HEK293 (cell line): Measurements from ENCODE around the gene SYCP2.

Experiments
- FEZF1 ChIP-seq: fragments of 450-650 bp; formaldehyde crosslinking; IDR thresholded peaks from 2 replicates; pipeline ENCODE4 v1.5.1; 2016; ENCODE audit warnings: missing biosample characterization, missing genetic modification characterization
- GLI2 ChIP-seq: fragments of 450-650 bp; formaldehyde crosslinking; IDR thresholded peaks from 2 replicates; pipeline ENCODE4; 2017; ENCODE audit warnings: missing biosample characterization, missing genetic modification characterization, low read depth, borderline replicate concordance
- GLI4 ChIP-seq: fragments of 450-650 bp; formaldehyde crosslinking; IDR thresholded peaks from 2 replicates; pipeline ENCODE4 v1.5.1; 2016; ENCODE audit warnings: missing biosample characterization, missing genetic modification characterization
- MZF1 ChIP-seq: fragments of 450-650 bp; formaldehyde crosslinking; IDR thresholded peaks from 2 replicates; pipeline ENCODE4 v1.5.1; 2017; ENCODE audit warnings: missing biosample characterization, missing genetic modification characterization, borderline replicate concordance
- OVOL3 ChIP-seq: fragments of 450-650 bp; formaldehyde crosslinking; IDR thresholded peaks from 2 replicates; pipeline ENCODE4 v1.5.1; 2016; ENCODE audit warnings: missing biosample characterization, missing genetic modification characterization
- ZBTB1 ChIP-seq: fragments of 450-650 bp; formaldehyde crosslinking; IDR thresholded peaks from 2 replicates; pipeline ENCODE4 v1.5.1; 2016; ENCODE audit warnings: missing biosample characterization, missing genetic modification characterization
- ZBTB17 ChIP-seq: fragments of 450-650 bp; formaldehyde crosslinking; IDR thresholded peaks from 2 replicates; pipeline ENCODE4 v1.5.1; 2016; ENCODE audit warnings: missing biosample characterization, missing genetic modification characterization
- ZBTB21 ChIP-seq: fragments of 450-650 bp; formaldehyde crosslinking; IDR thresholded peaks from 2 replicates; pipeline ENCODE4 v1.5.1; 2017; ENCODE audit warnings: missing biosample characterization, missing genetic modification characterization
- ZIC2 ChIP-seq: fragments of 450-650 bp; formaldehyde crosslinking; IDR thresholded peaks from 2 replicates; pipeline ENCODE4 v1.5.1; 2016; ENCODE audit warnings: missing biosample characterization, missing genetic modification characterization
- ZNF239 ChIP-seq: fragments of 450-650 bp; formaldehyde crosslinking; IDR thresholded peaks from 2 replicates; pipeline ENCODE4 v1.5.1; 2016; ENCODE audit warnings: missing biosample characterization, missing genetic modification characterization
- ZNF274 ChIP-seq, 2 experiments: fragments of 200-500 bp in 1 of 2; fragments of 450-650 bp in 1 of 2; sonication (Bioruptor generic) in 1 of 2; formaldehyde crosslinking in 1 of 2; IDR thresholded peaks; 2 replicates each; pipeline versions ENCODE4 v1.5.1 to v1.6.1; 2014 to 2016; ENCODE audit warnings: borderline replicate concordance in 1 of 2, inconsistent platforms in 1 of 2, low read length in 1 of 2, missing biosample characterization in 1 of 2, missing genetic modification characterization in 1 of 2
- ZNF394 ChIP-seq: fragments of 450-650 bp; formaldehyde crosslinking; IDR thresholded peaks from 2 replicates; pipeline ENCODE4 v1.5.1; 2016; ENCODE audit warnings: missing biosample characterization, missing genetic modification characterization, mild to moderate bottlenecking, moderate library complexity, borderline replicate concordance
- ZNF416 ChIP-seq: fragments of 450-650 bp; formaldehyde crosslinking; IDR thresholded peaks from 2 replicates; pipeline ENCODE4 v1.5.1; 2016; ENCODE audit warnings: missing biosample characterization, missing genetic modification characterization
- ZNF423 ChIP-seq: fragments of 450-650 bp; formaldehyde crosslinking; IDR thresholded peaks from 2 replicates; pipeline ENCODE4 v1.5.1; 2016; ENCODE audit warnings: missing biosample characterization, missing genetic modification characterization
- ZNF433 ChIP-seq: fragments of 450-650 bp; formaldehyde crosslinking; IDR thresholded peaks from 2 replicates; pipeline ENCODE4 v1.5.1; 2016; ENCODE audit warnings: missing biosample characterization, missing genetic modification characterization, low read depth
- ZNF510 ChIP-seq: fragments of 450-650 bp; formaldehyde crosslinking; IDR thresholded peaks from 2 replicates; pipeline ENCODE4 v1.5.1; 2018; ENCODE audit warnings: mild to moderate bottlenecking, missing genetic modification characterization, missing biosample characterization; ENCODE audit not compliant: insufficient replicate concordance
- ZNF571 ChIP-seq: fragments of 450-650 bp; formaldehyde crosslinking; IDR thresholded peaks from 2 replicates; pipeline ENCODE4 v1.5.0; 2017; ENCODE audit warnings: missing biosample characterization, missing genetic modification characterization
- ZNF596 ChIP-seq: fragments of 450-650 bp; IDR thresholded peaks from 2 replicates; pipeline ENCODE4 v1.5.0; 2018; ENCODE audit warnings: missing biosample characterization, mild to moderate bottlenecking, missing genetic modification characterization, moderate library complexity
- ZNF629 ChIP-seq: fragments of 450-650 bp; formaldehyde crosslinking; IDR thresholded peaks from 2 replicates; pipeline ENCODE4 v1.5.1; 2017; ENCODE audit warnings: missing biosample characterization, missing genetic modification characterization
- ZNF768 ChIP-seq: fragments of 450-650 bp; formaldehyde crosslinking; IDR thresholded peaks from 2 replicates; pipeline ENCODE4 v1.5.1; 2018; ENCODE audit warnings: missing biosample characterization, mild to moderate bottlenecking, missing genetic modification characterization
- TF ChIP-seq, protein P1 (sequence below): fragments of 450-650 bp; formaldehyde crosslinking; IDR thresholded peaks from 2 replicates; pipeline ENCODE4 v1.5.1; 2016; ENCODE audit warnings: missing biosample characterization, missing genetic modification characterization, borderline replicate concordance
- TF ChIP-seq, protein P2 (sequence below): fragments of 450-650 bp; formaldehyde crosslinking; IDR thresholded peaks from 2 replicates; pipeline ENCODE4 v1.5.1; 2016; ENCODE audit warnings: missing biosample characterization, missing genetic modification characterization
- TF ChIP-seq, protein P3 (sequence below): fragments of 450-650 bp; formaldehyde crosslinking; IDR thresholded peaks from 2 replicates; pipeline ENCODE4 v1.5.1; 2017; ENCODE audit warnings: missing biosample characterization, missing genetic modification characterization
- TF ChIP-seq, protein P4 (sequence below): fragments of 450-650 bp; formaldehyde crosslinking; IDR thresholded peaks from 2 replicates; pipeline ENCODE4 v1.5.1; 2016; ENCODE audit warnings: missing biosample characterization, missing genetic modification characterization
- TF ChIP-seq, protein P5 (sequence below): fragments of 450-650 bp; formaldehyde crosslinking; IDR thresholded peaks from 2 replicates; pipeline ENCODE4 v1.5.1; 2016; ENCODE audit warnings: missing biosample characterization, missing genetic modification characterization
- TF ChIP-seq, protein P6 (sequence below): fragments of 450-650 bp; formaldehyde crosslinking; IDR thresholded peaks from 2 replicates; pipeline ENCODE4 v1.5.1; 2017; ENCODE audit warnings: missing biosample characterization, missing genetic modification characterization

Gene SYCP2

DNA sequence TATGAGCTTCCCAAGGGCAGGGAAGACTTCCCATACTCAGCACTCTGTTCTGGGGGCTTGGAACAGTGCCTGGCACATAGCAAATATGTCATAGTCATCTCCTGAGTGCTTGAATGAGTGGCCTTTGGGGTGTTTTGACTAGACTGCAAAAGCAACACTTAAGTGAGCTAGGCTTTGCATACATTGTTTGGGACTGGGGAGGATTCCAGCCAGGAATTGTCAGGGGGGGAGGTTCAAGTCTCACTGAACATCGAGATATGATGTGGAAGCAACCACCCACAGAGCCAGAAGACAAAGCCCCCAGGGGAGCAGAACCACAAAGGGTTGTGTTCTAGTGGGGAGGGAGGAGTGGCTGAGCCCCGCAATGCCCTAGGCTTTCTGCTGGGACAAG is 98.4 kb downstream of the SYCP2 start (continued):
- TF ChIP-seq ZNF239 (tag by site-specific recombination) (no peak), ZNF629 (peak; percentile 51; the same call in 1 of the 2 replicates), ZNF596 (no peak), OVOL3 (tag by site-specific recombination) (no peak), MZF1 (tag by site-specific recombination) (peak; percentile 24; the same call in 1 of the 2 replicates), ZBTB21 (tag by site-specific recombination) (no peak), ZNF433 (tag by site-specific recombination) (no peak), ZNF416 (tag by site-specific recombination) (no peak), GLI2 (tag by site-specific recombination) (peak; percentile 32; the same call in 1 of the 2 replicates), ZBTB17 (tag by site-specific recombination) (no peak), GLI4 (tag by site-specific recombination) (no peak), ZBTB1 (tag by site-specific recombination) (peak; percentile 11; the same call in 1 of the 2 replicates), ZNF394 (tag by site-specific recombination) (no peak), ZNF423 (peak; percentile 65; the same call in 1 of the 2 replicates), FEZF1 (tag by site-specific recombination) (peak; percentile 28; the same call in 1 of the 2 replicates), ZIC2 (tag by site-specific recombination) (peak; percentile 85), ZNF510 (tag by site-specific recombination) (no peak), ZNF571 (tag by site-specific recombination) (no peak), ZNF768 (tag by site-specific recombination) (no peak), ZNF274 (IDR thresholded peaks at IDR 0.05; ENCODE audit: low read length) (no peak), ZNF274 (tag by site-specific recombination; IDR thresholded peaks at IDR 0.05; ENCODE audit: borderline replicate concordance) (no peak)
- TF ChIP-seq, protein P1, sequence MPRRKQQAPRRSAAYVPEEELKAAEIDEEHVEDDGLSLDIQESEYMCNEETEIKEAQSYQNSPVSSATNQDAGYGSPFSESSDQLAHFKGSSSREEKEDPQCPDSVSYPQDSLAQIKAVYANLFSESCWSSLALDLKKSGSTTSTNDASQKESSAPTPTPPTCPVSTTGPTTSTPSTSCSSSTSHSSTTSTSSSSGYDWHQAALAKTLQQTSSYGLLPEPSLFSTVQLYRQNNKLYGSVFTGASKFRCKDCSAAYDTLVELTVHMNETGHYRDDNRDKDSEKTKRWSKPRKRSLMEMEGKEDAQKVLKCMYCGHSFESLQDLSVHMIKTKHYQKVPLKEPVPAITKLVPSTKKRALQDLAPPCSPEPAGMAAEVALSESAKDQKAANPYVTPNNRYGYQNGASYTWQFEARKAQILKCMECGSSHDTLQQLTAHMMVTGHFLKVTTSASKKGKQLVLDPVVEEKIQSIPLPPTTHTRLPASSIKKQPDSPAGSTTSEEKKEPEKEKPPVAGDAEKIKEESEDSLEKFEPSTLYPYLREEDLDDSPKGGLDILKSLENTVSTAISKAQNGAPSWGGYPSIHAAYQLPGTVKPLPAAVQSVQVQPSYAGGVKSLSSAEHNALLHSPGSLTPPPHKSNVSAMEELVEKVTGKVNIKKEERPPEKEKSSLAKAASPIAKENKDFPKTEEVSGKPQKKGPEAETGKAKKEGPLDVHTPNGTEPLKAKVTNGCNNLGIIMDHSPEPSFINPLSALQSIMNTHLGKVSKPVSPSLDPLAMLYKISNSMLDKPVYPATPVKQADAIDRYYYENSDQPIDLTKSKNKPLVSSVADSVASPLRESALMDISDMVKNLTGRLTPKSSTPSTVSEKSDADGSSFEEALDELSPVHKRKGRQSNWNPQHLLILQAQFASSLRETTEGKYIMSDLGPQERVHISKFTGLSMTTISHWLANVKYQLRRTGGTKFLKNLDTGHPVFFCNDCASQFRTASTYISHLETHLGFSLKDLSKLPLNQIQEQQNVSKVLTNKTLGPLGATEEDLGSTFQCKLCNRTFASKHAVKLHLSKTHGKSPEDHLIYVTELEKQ: 0 out of 2 replicates have a peak, but pooled peaks have one; percentile 30
- TF ChIP-seq, protein P2, sequence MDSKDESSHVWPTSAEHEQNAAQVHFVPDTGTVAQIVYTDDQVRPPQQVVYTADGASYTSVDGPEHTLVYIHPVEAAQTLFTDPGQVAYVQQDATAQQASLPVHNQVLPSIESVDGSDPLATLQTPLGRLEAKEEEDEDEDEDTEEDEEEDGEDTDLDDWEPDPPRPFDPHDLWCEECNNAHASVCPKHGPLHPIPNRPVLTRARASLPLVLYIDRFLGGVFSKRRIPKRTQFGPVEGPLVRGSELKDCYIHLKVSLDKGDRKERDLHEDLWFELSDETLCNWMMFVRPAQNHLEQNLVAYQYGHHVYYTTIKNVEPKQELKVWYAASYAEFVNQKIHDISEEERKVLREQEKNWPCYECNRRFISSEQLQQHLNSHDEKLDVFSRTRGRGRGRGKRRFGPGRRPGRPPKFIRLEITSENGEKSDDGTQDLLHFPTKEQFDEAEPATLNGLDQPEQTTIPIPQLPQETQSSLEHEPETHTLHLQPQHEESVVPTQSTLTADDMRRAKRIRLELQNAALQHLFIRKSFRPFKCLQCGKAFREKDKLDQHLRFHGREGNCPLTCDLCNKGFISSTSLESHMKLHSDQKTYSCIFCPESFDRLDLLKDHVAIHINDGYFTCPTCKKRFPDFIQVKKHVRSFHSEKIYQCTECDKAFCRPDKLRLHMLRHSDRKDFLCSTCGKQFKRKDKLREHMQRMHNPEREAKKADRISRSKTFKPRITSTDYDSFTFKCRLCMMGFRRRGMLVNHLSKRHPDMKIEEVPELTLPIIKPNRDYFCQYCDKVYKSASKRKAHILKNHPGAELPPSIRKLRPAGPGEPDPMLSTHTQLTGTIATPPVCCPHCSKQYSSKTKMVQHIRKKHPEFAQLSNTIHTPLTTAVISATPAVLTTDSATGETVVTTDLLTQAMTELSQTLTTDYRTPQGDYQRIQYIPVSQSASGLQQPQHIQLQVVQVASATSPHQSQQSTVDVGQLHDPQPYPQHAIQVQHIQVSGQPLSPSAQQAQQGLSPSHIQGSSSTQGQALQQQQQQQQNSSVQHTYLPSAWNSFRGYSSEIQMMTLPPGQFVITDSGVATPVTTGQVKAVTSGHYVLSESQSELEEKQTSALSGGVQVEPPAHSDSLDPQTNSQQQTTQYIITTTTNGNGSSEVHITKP: peak; percentile 96
- TF ChIP-seq, protein P3, sequence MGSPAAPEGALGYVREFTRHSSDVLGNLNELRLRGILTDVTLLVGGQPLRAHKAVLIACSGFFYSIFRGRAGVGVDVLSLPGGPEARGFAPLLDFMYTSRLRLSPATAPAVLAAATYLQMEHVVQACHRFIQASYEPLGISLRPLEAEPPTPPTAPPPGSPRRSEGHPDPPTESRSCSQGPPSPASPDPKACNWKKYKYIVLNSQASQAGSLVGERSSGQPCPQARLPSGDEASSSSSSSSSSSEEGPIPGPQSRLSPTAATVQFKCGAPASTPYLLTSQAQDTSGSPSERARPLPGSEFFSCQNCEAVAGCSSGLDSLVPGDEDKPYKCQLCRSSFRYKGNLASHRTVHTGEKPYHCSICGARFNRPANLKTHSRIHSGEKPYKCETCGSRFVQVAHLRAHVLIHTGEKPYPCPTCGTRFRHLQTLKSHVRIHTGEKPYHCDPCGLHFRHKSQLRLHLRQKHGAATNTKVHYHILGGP (tag by site-specific recombination): no peak
- TF ChIP-seq, protein P4, sequence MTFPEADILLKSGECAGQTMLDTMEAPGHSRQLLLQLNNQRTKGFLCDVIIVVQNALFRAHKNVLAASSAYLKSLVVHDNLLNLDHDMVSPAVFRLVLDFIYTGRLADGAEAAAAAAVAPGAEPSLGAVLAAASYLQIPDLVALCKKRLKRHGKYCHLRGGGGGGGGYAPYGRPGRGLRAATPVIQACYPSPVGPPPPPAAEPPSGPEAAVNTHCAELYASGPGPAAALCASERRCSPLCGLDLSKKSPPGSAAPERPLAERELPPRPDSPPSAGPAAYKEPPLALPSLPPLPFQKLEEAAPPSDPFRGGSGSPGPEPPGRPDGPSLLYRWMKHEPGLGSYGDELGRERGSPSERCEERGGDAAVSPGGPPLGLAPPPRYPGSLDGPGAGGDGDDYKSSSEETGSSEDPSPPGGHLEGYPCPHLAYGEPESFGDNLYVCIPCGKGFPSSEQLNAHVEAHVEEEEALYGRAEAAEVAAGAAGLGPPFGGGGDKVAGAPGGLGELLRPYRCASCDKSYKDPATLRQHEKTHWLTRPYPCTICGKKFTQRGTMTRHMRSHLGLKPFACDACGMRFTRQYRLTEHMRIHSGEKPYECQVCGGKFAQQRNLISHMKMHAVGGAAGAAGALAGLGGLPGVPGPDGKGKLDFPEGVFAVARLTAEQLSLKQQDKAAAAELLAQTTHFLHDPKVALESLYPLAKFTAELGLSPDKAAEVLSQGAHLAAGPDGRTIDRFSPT (tag by site-specific recombination): no peak
- TF ChIP-seq, protein P5, sequence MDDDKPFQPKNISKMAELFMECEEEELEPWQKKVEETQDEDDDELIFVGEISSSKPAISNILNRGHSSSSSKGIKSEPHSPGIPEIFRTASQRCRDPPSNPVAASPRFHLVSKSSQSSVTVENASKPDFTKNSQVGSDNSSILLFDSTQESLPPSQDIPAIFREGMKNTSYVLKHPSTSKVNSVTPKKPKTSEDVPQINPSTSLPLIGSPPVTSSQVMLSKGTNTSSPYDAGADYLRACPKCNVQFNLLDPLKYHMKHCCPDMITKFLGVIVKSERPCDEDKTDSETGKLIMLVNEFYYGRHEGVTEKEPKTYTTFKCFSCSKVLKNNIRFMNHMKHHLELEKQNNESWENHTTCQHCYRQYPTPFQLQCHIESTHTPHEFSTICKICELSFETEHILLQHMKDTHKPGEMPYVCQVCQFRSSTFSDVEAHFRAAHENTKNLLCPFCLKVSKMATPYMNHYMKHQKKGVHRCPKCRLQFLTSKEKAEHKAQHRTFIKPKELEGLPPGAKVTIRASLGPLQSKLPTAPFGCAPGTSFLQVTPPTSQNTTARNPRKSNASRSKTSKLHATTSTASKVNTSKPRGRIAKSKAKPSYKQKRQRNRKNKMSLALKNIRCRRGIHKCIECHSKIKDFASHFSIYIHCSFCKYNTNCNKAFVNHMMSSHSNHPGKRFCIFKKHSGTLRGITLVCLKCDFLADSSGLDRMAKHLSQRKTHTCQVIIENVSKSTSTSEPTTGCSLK (tag by site-specific recombination): no peak
- TF ChIP-seq, protein P6, sequence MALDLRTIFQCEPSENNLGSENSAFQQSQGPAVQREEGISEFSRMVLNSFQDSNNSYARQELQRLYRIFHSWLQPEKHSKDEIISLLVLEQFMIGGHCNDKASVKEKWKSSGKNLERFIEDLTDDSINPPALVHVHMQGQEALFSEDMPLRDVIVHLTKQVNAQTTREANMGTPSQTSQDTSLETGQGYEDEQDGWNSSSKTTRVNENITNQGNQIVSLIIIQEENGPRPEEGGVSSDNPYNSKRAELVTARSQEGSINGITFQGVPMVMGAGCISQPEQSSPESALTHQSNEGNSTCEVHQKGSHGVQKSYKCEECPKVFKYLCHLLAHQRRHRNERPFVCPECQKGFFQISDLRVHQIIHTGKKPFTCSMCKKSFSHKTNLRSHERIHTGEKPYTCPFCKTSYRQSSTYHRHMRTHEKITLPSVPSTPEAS (tag by site-specific recombination): no peak
